GM12872 (cell line): ENCODE results near the gene WDR54.
A peak's percentile ranks its signal among the peaks of the same experiment; 100 is the strongest.

Experiments used
- CTCF ChIP-seq: IDR thresholded peaks from 3 replicates; pipeline ENCODE4 v1.5.1; 2011; ENCODE audit warnings: low read depth, mild to moderate bottlenecking, low read length, moderate library complexity; ENCODE audit not compliant: insufficient read depth

The WDR54 gene

GRCh38 chr2:74454654-74455511 is 33.4 kb downstream of the WDR54 start, which contains the start of gene INO80B:
Gene INO80B, plus strand, starts transcription at chr2:74455087. Its CDS starts 30 bp downstream, at chr2:74455117.
- TF ChIP-seq CTCF = no peak

DNA sequence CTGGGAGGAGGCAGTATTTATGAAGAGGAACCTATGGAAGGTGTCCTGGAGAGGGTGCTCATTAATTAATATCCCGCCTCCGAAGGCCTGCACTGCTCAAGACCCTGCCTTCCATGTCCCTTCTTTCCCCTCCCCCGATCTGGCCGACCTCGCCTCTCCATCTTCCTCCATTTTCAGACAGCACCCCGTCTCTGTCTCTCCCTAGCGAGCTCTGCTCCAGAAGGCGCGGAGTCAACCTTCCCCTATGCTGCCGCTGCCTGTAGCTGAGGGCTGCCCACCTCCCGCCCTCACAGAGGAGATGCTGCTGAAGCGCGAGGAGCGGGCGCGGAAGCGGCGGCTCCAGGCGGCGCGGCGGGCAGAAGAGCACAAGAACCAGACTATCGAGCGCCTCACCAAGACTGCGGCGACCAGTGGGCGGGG is 35.6 kb downstream of the WDR54 start:
- TF ChIP-seq CTCF = no peak

DNA sequence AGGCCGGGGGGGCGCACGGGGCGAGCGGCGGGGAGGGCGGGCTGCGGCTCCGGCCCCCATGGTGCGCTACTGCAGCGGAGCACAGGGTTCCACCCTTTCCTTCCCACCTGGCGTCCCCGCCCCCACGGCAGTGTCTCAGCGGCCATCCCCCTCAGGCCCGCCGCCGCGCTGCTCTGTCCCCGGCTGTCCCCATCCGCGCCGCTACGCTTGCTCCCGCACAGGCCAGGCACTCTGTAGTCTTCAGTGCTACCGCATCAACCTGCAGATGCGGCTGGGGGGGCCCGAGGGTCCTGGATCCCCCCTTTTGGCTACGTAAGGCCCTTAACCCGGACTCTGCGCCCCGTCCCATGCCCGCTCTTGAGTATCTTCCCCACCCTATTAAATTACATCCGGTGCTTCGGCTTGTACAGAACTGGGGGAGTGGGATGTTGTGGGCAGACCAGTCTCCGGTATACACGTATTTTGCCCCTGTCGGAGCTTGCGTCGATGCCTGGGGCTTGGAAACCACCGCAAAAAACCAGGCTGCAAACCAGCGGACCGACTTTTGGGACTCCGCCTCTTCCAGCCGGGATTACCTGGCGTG is 36.1 kb downstream of the WDR54 start:
- no peak for TF ChIP-seq CTCF

- TF ChIP-seq CTCF = no peak
These were observed 36.8 kb downstream of the WDR54 start, which contains the start of gene WBP1 for GRCh38 chr2:74458132-74458937. Gene WBP1, plus strand, starts transcription at chr2:74458438. Its CDS starts 165 bp downstream, at chr2:74458603.

DNA sequence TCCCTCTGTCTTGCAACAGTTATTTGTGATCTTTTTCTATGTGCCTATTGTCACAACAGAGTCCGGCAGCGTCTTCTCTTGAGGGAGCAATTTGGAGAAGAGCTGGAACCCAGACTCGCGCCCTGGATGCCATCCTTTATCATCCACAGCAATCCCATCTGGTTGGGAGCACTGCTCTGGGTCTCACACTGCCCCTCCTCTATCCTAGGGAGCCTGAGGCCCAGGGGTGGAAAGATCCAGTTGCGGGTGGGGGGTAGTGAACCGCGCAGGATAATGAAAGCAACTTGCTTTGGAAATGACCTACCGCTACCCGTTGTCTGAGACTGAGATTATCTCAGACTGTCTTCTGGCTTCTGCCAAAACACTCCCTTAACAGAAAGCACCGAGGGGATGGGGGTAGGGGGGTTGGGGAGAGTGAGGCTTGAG is 37.4 kb downstream of the WDR54 start:
- TF ChIP-seq CTCF = no peak

DNA sequence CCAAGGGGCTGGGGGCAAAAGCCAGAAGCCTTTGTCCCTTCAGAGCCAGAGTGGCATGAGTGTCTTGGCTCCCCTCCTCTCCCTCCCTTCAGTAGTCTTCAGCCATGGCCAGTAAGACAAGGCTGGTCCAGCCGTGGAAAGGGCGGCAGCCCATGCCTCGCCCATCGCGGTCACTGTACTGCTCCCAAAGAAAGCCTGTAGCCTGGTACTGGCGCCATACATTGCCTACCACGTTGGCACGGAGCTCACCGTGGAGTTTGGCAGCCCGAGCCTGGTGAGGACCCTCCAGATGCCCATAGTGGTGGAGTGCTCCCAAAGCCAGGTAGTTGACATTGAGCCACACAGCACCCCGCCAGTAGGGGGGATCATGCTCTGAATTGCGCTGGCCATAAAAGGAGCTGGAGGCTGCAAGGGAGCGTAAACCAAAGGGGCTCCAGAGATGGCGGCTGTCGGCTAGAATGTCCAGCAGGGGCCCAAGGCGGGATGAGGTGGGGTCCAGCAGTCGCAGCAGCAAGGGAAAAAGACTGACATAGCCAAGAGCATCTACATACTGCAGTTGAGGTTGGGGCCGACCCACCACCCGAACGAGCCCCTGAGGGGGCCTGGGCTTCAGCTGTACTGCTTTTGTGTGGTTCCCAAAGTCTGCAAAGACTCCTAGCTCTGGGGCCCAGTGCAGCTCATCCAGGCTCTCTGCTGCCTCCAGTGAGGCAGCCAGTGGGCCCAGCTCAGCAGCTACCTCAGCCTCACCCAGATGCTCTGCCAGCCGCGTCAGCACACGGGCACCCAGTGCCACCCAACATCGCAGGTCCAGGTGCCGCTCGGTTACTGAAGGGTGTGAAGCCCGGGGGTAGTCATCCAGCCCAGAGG is 39.9 kb downstream of the WDR54 start:
- peak; percentile 43 for TF ChIP-seq CTCF
